ENCODE results near the gene MRGPRF.
A peak's percentile ranks its signal among the peaks of the same experiment; 100 is the strongest.
"Not testable (repeated sequence)": the region's sequence is repeated elsewhere in the genome, so short reads cannot be mapped to it uniquely, and the experiment has no call there.

Gene MRGPRF

DNA sequence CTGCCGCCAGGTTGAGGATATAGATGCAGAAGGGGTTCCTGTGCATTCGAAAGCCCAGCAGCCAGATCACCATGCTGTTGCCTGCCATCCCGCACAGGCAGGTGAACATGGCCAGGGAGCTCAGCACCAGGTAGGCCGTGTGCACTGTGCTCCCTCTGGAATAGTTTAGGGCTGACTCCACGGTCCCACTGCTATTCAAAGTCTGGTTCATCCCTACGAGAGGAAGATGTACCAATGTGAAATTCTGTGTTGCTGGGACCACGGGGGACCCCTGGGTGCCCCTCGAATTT lies 32.3 kb downstream of the MRGPRF start, which contains the start of gene MRGPRD:
Gene MRGPRD, minus strand, starts transcription at position 211 of the 290 bp plus-strand sequence. Its CDS starts 0 bp downstream, at position 211.
- no peak for DNase-seq

DNA sequence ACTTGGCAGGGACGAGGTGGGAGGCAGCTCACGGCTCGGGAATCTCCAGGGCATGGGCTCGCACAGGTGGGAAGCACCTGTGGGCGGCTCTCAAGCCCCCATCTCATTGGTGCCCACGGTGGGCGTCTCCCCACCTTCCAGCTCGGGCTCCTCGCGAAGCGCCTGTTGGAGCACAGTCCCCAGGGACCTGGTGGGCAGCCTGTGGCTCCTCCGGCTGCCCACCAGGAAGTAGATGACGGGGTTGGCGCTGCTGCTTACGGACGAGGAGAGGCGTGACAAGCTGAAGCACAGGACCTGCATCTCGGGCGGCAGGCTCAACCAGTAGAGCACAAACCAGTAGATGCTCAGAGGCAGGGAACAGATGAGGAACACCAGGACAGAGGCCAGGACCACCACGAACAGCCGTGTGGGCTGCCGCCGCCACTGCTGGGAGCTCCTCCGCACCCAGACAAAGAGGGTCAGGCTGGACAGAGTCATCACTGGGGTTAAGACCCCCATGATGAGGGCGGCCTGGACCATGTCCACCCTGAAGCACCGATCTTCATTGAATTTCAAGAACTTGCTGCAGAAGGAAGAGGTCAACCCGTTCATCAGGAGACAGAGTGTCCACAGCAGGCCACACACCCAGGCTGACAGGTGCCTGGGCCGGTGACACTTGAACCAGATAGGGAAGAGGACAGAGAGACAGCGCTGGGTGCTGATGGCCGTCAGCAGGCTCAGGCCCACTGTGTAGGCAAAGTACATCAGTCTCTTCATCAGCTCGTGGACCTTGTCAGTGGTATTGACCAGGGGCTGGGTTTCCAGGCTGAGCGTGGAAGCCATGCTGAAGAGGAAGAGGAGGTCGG lies 32.9 kb downstream of the MRGPRF start:
- no peak for DNase-seq

DNA sequence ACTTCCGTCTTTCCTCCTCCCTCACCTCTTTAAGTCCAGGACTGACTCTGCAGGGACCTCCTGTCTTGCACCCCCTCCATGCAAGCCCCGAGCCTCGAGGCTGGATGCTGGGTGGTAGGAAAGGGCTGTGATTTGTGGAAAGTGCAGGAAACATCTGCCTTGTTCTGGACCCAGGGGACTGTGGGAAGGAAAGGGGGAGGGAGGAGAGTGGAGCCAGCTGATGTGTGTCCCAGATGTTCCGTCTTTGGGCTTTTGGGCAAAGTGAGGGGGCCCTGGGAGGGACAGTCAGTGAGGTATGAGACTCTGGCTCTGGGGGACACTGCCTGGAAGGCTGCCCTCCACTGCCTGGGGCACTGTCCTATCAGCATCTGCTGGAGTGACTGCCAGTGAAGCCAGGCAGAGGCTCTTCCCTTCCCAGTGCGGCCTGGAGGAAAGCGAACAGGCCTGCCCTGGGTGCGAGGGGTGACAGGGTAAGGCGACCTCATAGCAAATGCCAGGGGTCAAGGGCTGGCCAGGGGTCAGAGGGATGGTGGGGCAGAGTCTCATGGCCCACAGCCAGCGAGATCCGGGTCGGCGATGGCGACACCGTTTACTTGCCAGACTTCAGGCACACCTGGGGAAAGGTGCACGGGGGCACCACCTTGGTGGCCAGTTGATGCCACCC lies 34.0 kb downstream of the MRGPRF start:
- no peak for DNase-seq

DNA sequence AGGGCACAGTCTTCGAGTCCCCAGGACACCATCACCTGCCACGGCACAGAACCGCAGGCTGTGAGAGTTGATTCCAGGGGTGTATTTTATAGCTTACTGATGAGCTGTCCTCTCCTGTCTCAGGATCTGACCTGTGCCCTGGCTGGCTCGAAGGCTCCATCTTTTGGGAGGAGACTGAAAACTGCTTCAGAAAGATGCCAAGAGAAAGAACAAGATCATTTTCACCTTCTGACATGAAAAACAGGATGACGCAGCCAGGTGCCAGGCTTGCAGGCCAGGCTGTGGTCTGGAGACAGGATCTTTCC lies 34.5 kb downstream of the MRGPRF start:
- no peak for DNase-seq

DNA sequence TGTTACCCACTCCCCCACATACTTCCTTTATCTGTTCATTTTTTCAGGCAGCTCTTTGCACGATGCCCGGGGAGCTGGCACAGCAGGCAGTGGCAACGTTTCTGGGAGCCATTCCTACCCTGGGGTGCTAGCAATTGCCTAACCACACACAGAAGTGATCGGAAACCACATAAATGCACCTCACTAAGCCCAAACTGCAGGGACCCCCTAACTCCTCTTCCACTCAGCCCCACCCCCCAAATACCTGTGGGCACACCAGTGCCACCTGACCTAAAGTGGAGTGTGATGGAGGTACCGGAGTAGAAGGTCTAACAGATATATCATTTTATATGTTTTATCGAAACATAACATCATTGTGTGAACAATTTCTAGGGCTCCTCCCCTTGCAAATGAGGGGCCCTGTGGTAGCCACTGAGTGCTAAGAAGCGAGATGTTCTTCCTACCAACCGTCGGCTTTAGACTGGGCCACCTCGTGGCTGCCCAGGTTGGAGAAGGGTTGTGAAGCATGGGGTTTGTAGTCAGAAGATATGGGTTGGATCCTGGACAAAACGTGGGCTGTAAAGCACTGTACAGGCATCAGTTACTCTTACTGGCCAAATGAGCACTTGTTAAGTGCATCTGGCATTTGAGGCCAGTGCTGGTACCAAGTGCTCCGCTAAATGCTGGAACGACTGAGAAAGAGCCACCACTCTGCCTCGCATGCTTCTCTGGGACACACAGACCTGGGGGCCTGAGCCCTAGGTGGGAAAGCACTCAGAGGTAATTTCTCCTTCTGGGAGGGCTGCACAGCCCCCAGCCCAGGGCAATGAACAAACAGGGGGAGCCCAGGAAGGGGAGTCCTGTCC lies 35.0 kb downstream of the MRGPRF start:
- DNase-seq: no peak

DNA sequence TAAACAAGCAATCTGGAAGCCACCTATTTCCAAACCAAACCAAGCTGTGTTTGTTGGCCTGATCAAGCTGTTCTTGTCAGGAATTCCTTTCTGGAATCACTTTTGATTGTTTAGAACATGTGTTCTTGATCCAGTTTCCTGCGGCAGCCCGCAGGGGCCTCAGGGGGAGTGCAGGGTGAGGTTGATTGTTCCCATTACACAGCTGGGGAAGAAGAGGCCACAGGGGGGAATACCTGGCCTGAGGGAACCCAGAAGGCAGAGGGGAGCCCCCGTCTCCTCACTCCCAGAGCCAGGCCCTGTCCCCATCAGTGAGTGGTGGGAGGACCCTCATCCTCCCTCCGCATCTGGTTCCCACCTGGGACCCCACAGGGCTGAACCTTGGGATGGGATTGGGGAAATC lies 36.5 kb downstream of the MRGPRF start:
- no peak for DNase-seq

DNA sequence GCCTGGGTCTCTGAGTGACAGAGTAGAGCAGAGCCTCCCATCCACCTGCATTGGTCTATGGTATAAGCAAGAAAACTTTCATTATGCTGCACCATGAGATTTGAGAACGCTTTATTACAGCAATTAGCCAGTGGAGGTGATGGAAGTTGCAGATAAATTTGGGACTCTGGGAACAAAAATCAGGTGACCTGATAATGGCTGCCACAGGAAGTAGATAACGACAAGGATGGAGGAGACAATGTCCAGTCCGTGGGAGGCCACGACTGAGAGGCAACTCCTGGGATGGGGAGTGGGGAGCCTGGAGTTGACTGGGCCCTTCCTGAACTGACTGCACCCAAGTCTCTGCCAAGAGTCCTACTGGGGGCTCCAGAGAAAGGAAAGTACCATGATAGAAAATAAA lies 37.0 kb downstream of the MRGPRF start:
- no peak for DNase-seq

DNA sequence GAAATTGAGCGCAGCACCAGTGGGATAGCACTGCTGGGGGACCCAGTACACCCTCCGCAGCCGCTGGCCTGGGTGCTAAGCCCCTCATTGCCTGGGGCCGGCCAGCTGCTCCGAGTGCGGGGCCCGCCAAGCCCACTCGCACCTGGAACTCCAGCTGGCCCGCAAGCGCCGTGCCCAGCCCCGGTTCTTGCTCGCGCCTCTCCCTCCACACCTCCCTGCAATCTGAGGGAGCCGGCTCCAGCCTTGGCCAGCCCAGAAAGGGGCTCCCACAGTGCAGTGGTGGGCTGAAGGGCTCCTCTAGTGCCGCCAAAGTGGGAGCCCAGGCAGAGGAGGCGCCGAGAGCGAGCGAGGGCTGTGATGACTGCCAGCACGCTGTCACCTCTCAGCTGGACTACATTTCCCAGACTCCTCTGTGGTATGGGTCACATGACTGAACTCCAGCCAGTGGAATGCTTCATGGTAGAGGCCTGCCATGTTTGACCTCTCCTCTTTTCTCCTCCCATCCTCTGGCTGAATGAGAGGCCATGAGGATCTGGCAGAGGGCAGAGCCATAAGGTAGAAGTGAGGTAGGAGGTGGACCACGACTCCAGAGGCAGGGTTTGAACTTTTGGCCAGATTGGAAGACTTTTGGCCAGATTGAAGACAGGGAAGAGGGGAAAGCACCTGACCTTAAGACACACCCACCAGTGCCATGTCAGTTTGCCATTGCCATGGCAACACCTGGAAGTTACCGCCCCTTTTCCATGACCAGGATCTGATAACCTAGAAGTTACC lies 38.4 kb downstream of the MRGPRF start:
- DNase-seq: no peak

DNA sequence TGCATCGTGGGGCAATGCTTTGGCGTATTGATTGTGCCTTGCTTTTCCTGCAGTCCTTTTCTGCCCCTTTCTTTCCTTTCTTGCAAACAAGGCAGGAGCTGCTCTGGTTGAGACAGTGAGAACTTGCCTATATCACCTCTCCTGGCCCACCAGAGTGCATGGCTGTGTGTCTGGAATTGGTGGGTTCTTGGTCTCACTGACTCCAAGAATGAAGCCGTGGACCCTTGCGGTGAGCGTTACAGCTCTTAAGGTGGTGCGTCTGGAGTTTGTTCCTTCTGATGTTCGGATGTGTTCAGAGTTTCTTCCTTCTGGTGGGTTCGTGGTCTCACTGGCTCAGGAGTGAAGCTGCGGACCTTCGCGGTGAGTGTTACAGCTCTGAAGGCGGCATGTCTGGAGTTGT lies 39.3 kb downstream of the MRGPRF start:
- DNase-seq: not testable (repeated sequence)

DNA sequence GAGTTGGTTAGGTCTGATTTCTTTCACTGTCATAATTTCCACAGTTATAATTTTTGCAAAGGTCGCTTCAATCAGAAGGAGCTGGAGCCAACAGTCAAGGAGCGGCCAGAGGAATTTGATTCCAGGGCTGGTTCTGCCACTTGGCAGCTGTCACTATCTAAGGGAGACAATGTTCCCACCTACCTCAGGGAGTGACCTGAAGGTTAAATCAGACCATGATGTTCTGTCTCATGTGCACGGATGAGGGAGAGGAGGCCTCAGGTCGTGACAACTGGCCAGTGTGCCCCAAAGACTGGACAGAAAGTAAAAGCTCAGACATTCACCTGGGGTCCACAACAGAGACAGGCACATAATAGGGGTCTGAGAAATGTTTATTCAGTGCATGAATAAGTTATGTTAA lies 39.8 kb downstream of the MRGPRF start:
- no peak for DNase-seq

DNA sequence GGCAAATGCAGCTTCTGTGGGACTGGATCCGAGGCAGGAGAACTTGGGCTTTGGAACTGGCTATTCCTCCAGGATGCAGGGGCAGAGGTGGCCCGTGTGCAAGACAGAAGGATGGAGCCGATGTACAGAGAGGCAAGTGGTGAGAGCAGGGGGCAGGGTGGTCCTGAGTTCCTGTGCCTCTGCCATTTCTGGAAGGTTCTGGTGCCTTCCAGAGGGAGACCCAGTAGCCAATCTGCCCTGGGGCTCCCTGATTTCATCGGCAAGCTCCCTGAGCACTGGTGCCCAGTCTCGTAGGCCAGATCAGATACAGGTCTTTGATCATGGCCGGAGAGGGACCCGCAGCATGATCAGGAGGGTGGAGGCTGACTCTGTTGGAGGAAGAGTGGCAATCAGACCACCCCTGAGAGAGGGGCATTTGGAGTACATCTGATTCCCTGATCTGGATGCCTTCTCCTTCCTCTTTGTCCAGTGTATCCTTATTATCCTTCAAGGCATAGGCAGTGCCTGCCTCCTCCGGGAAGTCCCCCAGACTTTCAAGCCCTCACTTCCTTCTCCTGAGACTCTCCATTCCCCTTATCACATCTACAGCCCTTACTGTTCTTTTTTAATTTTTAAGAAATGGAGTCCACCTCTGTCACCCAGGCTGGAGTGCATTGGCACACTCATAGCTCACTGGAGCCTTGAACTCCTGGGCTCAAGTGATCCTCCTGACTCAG lies 42.0 kb downstream of the MRGPRF start:
- DNase-seq: no peak

DNA sequence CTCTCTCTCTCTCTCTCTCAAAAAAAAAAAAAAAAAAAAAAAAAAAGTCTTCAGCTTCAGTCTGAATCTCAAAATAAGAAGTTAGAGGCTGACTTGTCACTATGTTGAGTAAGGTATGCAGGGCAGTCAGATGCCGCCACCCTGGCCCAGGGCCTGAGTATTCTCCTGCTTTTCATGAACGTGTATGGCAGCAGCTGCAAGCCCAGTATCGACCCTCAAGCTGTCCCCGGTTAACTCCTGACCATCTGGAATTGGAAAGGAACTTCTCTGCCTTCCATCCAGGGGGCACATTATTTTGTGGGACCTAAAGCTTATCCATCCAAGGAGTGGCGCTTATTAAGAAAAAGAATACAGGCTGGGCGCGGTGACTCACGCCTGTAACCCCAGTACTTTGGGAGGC lies 43.7 kb downstream of the MRGPRF start:
- no peak for DNase-seq

DNA sequence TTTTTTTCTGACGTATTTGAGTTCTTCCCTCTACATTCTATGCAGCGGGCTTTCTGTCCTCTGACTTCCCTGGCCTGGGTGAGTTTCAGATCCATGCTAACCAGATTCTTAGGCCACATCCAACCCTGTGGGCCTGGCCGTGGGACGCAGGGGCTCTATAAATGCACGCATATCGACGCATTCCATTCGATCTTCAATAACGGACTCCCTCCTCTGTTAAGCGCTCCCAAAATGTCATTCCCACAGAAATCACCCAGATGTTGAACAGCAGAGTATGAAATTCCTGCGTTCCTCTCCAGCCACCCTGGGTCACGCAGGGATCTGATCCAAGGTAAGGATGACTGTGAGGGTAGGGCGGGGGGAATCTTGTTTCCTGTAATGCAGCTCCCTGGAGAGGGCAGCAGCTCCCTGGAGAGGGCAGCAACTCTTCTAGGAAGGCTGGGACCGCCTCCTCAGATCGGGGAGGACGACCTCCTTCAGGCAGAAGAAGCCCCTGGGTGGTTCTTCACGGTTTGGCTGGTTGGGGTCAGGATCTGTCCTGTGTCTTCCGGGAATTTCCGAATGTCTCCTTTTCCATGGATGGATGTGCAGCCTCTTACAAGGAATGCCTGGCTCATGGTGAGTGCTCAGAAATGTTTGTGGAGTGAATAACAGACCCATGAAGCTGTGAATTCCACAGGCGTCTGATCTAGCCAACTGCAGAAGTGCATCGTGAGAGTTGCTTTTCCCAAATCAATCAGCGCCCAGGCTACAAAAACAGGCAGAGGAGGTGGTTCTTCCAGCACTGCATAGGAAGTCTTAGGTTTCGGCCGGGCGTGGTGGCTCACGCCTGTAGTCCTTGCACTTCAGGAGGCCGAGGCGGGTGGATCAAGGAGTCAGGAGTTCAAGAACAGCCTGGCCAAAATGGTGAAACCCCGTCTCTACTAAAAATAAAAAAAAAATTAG lies 44.5 kb downstream of the MRGPRF start:
- no peak for DNase-seq

DNA sequence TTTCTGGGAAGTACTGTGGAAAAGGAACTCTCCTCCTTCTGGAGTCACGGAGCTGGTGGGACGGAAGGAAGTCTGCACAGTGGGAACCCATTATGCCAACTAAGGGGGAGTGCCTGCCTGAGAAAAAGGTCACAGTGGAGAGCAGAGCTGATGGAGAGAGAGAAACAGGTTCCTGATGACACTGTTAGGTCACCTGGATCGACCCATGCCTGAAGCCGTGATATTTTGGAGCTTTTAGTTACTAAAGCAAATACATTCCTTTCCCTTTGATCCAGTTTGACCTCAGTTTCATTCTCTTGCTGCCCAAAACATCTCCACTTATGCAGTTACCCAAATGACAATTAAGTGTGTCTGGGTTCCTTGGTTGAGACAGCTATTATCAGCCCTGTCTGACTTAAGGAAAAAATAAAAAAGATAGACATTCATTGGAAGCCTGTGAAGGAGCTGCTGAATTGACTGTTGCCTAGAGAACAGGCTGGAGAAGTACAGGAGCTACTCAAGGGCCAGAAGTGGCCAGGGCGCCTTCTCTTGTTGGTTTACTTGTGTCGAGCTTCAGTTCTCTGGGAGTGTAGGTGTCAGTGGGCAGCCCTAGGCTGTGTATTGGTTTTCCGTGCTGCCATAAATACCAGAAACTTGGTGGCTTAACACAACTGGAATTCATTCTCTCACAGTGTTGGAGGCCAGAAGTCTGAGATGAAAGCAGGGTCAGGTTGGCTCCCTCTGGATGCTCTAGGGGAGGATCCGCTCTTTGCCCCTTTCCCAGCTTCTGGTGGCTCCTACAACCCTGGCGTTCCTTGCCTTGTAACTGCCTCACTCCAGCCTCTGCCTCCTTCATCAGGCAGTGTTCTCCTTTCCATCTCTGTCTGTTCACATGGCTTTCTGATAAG lies 45.9 kb downstream of the MRGPRF start:
- DNase-seq: no peak

DNA sequence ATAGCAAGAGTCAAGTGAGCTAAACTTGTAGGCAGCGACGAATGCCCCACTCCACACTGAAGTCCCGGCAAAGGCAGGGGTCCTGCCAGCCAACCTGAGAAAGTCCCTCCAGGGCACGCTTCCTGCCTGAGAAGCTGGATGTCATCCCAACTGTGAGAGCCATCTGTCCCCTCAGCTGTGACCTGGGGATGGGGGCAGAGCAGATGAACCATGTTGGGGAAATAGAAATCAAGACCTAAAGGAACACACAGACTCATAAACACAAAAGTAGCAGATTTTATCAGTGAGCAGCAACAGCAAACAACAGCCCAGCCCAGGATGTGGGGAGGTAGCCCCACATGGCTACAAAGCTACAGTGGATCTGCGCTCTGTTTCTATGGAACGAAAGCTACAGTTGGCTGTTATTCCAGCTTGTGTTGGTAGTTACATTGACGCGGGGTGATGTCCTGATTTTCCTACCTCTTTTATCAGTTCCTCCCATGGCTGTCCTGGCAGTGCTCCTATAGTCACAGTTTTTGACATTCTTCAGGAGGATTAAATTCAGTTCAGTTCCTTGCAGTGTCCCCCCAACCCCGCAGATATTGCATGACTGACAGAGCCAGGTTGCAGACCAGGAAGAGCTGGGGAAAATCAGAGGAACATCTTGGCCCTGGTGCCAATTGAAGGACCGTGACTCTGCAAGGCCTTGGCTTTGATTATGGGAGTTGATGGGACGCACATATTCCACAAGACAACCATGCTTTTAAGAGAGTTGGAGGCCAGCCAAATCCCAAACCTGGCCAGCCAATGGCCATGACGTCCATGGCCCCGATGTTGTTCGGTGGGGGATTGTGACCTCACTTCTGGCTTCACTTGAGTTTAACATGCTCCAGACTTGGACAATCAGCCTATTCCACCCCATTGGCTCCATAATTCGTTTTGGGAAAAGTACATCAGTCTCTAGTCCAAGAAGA lies 46.9 kb downstream of the MRGPRF start:
- DNase-seq: no peak

DNA sequence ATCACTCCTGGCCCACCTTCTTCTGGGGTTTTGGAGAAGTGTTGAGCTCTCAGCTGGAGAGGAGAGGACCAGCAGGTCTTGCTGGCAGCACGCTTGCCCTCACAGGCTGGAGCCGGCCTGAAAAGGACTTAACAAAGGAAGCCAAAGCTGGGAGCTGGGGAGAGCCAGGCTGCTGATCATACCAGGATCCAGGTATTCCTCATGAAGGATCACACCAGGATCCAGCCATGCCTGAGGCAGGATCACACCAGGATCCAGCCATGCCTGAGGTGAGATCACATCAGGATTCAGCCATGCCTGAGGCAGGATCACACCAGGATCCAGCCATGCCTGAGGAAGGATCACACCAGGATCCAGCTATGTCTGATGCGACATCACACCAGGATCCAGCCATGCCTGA lies 49.3 kb downstream of the MRGPRF start:
- DNase-seq: no peak

DNA sequence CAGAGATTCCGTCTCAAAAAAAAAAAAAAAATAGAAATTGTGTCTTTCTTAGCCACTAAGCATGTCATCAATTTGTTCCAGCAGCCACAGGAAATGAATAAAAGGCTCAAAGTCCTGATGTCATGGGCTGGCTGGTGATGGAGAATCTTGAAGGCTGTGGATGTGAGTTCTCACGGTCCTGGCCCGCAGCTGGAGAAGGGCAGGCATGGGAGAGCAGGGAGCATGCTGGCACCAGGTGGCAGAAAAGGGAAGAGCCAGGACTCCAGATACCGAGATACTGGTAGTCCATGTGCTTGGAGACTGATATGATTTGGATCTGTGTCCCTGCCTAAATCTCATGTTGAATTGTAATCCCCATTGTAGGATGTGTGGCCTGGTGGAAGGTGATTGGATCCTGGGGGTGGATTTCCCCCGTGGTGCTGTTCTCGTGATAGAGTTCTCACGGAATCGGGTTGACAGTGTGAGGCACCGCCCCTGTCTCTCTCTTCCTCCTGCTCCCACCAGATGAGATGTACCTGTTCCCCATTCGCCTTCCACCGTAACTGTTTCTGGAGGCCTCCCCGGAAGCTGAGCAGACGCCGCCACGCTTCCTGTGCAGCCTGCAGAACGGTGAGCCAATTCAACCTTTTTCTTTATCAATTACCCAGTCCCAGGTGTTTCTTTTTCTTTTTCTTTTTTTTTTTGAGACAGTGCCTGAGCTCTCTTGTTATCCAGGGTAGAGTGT lies 50.4 kb downstream of the MRGPRF start:
- peak; percentile 16 to 23 for DNase-seq

DNA sequence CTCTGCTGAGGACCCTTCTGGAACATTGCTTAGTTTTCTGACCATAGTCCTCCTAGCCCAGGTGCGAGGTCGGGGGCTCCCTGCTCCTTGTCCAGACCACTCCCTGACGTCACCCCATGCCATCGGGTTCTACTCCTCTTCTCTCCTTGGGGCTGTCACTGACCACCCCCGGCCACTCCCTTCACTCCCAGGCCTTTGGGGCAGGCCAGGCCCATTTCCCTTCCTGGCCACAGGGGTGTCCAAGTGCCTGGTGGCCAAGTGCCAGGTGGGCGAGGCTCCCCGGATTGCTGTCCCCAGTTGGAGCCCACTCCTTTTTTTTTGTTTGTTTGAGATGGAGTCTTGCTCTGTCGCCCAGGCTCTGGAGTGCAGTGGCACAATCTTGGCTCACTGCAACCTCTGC lies 51.8 kb downstream of the MRGPRF start:
- no peak for DNase-seq
